GM19397 (cell line): ENCODE measurements around the gene ENTPD7.

Experiments
- ATAC-seq: cut with Tn5 transposase; IDR thresholded peaks from one replicate; pipeline ENCODE4 v1.9.1; 2021; ENCODE audit warnings: mild to moderate bottlenecking, moderate library complexity; ENCODE audit not compliant: unreplicated experiment

Gene ENTPD7

GRCh38 chr10:99633832-99634231 is 25.5 kb upstream of the ENTPD7 start:
- no peak for ATAC-seq

DNA sequence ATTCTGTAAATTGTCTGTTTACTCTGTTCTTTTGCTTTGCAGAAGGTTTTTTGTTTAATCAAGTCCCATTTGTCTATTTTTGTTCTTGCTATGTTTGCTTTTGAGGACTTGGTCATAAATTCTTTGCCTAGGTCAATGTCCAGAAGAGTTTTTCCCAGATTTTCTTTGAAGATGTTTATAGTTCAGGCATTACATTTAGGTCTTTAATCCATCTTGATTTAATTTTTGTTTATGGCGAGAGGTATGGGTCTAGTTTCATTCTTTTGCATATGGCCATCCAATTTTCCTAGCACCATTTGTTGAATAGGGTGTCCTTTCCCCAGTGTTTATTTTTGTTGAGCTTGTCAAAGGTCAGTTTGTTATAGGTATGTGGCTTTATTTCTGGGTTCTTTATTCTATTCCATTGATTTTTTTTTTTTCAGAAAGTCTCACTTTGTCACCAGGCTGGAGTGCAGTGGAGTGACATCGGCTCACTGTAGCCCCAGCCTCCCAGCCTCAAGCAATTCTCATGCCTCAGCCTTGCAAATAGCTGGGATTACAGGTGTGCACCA is 11.6 kb upstream of the ENTPD7 start:
- no peak for ATAC-seq

GRCh38 chr10:99648717-99649116 is 10.6 kb upstream of the ENTPD7 start:
- no peak for ATAC-seq

- no peak for ATAC-seq
Observed at GRCh38 chr10:99652800-99653390, 6.4 kb upstream of the ENTPD7 start.

DNA sequence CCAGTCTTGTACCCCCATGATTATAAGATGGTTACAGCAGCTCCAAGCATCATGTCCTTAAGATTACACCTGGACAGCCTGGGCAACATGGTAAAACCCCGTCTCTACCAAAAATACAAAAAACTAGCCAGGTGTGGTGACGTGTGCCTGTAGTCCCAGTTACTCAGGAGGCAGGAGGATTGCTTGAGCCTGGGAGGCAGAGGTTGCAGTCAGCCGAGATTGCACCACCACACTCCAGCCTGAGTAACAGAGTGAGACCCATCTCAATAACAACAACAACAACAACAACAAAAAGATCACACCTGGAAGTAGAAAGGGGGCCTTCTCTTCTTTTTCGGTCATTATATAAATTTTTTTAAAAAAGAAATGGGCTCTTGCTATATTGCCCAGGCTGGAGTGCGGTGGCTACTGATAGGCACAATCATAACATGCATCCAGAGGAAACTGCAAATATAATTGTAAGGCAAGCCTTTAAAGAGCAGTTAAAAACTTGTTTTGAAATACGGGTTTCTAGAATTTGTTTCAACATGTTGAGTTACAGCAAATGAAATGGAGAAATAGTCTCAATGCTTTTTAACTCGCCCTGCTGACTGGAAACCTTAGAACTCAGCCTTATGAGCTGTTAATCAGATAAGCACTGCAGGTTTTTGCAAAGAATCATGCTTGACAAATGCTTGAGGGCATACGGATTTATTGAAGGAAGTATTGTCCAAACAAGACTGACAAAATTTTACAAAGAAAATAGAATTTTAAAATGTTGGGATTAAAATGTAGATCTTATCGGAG is 4.7 kb upstream of the ENTPD7 start:
- ATAC-seq = no peak

DNA sequence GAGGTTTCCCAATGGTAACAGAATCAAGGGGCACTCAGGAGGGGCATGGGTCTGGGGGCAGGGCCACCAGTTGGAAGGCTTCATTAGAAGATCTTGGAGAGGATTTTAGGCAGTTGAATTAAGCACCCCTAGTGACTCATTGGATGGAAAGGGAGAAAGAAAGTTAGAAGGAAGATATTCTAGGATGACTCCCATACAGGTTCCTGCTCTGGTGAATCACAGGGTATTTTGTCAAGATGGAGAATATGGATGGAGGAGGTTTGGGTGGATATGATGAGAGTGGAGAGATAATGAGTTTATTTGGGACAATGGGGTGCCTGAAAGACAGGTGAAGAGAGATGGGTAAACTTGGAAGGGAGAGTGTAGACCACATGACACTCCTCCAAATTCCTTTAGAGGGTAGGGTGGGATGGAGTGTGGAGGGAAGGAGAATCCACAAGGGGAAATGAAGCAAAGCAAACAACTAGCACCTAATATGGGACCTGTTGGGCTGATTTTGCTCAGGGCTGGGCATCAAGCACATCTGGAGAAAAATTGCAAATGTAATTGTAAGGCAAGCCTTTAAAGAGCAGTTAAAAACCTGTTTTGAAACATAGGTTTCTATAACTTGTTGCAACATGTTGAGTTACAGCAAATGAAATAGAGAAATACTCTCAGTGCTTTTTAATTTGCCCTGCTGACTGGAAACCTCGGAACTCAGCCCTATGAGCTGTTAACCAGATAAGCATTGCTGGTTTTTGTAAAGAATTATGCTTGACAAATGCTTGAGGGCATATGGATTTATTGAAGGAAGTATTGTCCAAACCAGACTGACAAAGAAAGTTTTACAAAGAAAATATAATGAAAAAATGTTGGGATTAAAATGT is 2.9 kb upstream of the ENTPD7 start:
- no peak for ATAC-seq

DNA sequence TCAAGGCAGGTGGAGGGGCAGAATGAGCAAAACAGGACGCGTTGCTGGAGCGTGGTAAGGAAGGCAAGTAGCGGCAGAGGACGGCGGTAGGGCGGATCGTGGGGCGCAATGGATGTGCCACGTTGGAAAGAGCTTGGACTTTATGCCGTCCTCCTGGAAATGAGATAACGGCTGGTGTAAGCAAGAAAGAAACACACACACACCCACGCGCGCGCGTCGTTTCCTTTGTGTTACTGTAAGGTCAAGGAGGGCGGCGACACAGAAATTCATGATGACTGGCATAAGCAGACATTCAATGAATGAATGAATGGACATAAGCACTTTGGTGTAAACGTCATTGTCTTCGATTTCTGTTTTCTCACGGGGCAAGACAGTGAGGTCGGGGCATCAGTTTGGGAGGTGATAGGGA is 683 bp upstream of the ENTPD7 start:
- no peak for ATAC-seq

DNA sequence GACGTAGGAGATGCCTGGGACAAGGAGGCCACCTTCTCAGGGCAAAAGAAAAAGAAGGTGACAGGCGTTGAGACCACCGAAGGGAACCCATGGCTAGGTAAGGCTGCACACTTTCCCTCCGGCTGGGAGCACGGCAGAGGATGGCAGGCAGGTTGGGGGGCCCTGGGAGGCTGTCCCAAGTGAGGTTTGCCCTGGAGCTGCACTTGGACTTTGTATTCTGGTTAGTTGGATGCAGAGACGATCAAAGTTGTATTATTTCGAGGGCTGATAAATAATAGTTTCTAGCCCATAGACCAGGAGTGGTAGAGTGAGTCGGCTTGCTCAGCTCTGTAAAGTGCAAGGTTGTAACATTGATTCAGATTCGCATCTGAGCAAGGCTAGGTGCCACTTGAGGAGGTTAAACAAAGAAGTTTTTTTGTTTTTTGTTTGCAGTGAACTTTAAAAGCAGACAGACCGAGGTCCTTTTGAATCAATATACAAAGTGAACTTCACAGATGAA is 608 bp downstream of the ENTPD7 start:
- no peak for ATAC-seq

- ATAC-seq = no peak
Observed at GRCh38 chr10:99660662-99661376, 1.5 kb downstream of the ENTPD7 start.

DNA sequence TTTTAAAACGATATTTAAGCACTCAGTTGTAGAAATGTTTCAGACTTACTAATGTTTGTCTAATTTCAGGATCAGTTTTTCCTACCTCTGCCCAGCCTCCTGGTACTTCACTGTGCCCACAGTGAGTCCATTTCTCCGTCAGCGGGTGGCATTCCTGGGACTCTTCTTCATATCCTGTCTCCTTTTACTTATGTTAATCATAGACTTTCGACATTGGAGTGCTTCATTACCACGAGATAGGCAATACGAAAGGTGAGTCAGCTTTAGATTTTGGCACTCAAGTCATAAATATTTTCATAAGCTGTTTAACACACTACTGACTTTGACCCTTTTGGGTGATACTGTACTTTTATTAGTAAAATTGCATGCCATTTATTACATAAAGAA is 2.1 kb downstream of the ENTPD7 start:
- no peak for ATAC-seq

GRCh38 chr10:99665304-99665703 is 6.0 kb downstream of the ENTPD7 start:
- ATAC-seq = no peak

DNA sequence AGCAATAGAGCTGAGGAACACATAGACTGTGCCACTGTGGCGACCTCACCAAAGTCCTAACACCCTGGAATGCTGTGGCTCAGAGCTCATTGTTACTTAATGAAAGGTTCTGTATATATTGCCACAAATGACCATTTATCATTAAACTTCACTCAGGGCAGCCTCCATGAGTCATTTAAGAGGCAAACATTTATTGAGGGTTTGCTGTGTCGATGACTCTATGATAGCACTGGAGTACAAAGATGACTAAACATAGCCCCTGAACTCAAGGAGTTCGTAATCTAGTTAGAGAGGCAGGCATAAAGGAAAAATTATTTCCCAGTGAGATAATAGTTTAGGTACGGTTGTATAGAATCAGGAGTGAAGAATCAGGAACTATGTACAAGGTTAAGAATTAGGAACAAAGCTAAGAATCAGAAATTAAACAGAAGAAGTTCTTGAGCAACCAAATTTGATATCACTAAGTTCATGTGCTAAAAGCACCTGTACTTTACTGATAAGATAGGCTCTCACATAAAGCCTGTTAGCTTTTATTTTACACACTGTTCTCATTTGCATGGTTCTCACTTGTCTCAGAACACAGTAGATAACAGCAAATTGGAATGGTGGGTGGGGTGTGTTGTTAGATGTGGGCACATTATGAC is 7.9 kb downstream of the ENTPD7 start:
- ATAC-seq = no peak

- no peak for ATAC-seq
Observed at GRCh38 chr10:99671386-99671785, 12.1 kb downstream of the ENTPD7 start.

DNA sequence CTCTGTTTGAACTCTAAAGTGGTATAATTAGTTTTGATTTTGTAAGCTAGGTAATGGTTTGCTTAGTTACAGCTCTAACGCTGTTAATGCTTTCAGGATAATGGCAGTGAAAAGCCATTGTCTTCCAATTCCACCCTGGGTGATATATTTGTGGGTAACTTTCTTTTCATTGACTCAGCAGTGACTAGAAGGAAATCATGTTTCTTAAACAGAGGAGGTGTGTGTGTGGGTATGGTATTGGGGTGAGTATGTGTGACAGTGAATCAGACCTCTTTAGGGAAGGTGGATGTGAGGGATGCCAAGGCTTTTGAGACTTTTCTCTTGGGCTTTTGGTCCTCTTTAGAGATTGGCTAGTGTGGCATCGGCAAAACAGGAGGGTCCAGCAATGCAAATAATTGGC is 13.6 kb downstream of the ENTPD7 start:
- no peak for ATAC-seq

DNA sequence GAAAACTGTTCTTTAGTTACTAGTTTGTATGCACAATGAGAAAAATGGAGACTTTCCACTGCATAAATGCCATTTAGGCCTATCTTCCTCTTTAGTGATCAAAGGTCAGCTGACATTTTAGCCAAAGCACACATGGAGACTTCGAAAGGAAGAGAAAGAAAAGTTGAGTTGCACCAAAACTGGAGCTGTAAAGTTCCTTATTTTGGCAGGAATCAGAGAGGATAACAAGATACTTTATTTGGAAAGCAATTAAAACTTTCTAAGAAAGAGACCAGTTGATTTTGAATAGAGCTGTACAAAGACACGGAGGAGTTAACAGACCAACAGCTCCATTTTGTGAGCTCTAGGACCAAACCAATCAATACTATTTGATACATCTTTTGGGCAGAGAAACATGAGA is 14.2 kb downstream of the ENTPD7 start:
- ATAC-seq = no peak

DNA sequence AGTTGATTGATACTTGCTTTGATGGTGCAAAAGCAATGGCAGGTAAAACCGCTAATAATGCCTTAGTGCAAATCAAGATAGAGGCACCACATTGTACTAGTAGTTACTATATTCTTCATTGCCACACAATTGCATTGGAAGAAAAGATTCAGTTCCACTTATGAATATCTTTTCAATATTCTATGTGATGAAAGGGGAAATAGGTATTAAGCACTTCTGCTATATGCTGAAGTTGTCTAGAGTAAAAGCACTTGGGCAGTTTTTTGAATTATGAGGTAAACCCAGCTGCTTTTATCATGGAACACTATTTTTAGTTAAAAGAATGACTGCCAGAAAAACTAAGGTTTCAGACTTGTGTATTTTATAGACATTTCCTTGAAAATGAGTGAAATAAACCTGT is 15.5 kb downstream of the ENTPD7 start:
- no peak for ATAC-seq

GRCh38 chr10:99676426-99676825 is 17.1 kb downstream of the ENTPD7 start:
- no peak for ATAC-seq

DNA sequence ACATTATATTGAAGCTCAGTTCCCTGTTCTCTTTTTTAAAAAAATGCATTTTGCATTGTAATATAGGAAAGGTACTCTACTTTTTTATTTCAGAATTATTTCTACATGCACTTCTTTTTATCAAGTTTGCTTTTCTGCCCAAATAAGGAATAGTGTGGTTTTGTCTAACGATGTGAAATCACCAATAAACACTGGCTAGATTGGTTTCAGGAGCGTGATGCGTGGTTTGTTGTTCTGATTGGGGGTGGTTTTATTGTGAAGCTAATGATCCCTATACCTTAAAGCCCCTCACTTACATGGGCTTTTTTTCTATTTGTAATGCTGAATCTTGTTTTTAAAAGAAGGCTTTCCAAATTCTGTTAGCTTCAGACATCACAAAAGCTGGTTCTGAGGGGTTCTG is 17.6 kb downstream of the ENTPD7 start:
- no peak for ATAC-seq

DNA sequence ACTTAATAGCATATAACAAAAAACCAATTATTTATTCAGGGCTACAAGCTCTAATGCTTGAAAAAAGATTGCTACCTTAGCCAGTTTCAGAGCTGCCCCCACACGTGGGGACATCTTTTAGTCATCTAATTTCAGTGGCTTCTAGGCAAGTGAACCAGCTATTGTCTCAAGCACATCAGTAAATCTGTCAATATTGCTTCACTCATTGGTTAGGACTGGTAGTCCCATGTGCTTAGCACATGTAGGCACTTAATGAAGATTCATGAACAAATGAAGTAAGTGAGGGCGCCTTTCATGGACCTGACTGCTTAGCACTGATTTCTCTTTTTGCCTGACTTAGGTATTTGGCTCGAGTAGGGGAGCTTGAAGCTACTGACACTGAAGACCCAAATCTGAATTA is 19.6 kb downstream of the ENTPD7 start:
- no peak for ATAC-seq

GRCh38 chr10:99681553-99681952 is 22.2 kb downstream of the ENTPD7 start:
- no peak for ATAC-seq
